Adrenal gland (tissue), 12 donors: ENCODE data around the gene TYMP. TPM values are rescaled to one million over a fixed set of nuclear protein-coding genes. Genes with fewer than 3 reads are reported as not detected.

Experiments
- DNase-seq, 7 donors: peaks; one replicate each; pipeline ENCODE4 v3.0.0-alpha.2; 2019 to 2020
- H3K27ac ChIP-seq, 5 donors: fragments of 200-600 bp; sonication (generic) in 4 of 5; 1 replicate in 3 of 5; 2 replicates in 2 of 5; pipeline versions ENCODE4 v1.5.1 to v1.8.0; 2016 to 2020; ENCODE audit warnings: mild to moderate bottlenecking in 1 of 5
- H3K27me3 ChIP-seq: fragments of 200-600 bp; 2 replicates; pipeline ENCODE4 v1.8.0; 2021
- H3K36me3 ChIP-seq, 2 donors: fragments of 200-600 bp; replicated peaks in 1 of 2; 1 replicate in 1 of 2; 2 replicates in 1 of 2; pipeline versions ENCODE4 v1.5.1 to v1.8.0; 2018 to 2022
- H3K4me1 ChIP-seq, 2 donors: fragments of 200-600 bp; replicated peaks in 1 of 2; 1 replicate in 1 of 2; 2 replicates in 1 of 2; pipeline versions ENCODE4 v1.5.1 to v1.8.0; 2018 to 2021
- H3K4me3 ChIP-seq, 4 donors: fragments of 200-600 bp; sonication (generic) in 3 of 4; one replicate each; pipeline ENCODE4 v1.5.1; 2016 to 2018
- H3K9me3 ChIP-seq, 3 donors: fragments of 200-600 bp; sonication (generic) in 1 of 3; replicated peaks in 1 of 3; 1 replicate in 2 of 3; 2 replicates in 1 of 3; pipeline versions ENCODE4 v1.5.1 to v1.8.0; 2016 to 2021
- CTCF ChIP-seq, 6 experiments: fragments of 450-650 bp in 4 of 6; fragments of 200-600 bp in 2 of 6; sonication (generic) in 1 of 6; IDR thresholded peaks; 1 replicate in 5 of 6; 2 replicates in 1 of 6; pipeline versions ENCODE4 v1.5.1 to v1.8.0; 2016 to 2021; ENCODE audit warnings: antibody characterized with exemption in 6 of 6, mild to moderate bottlenecking in 2 of 6, moderate library complexity in 1 of 6
- POLR2A ChIP-seq, 2 donors: fragments of 450-650 bp; IDR thresholded peaks; one replicate each; pipeline ENCODE4 v1.6.1; 2017; ENCODE audit warnings: antibody characterized with exemption in 2 of 2, mild to moderate bottlenecking in 2 of 2, moderate library complexity in 1 of 2
- WGBS, 4 donors: extraction: QIAGEN DNeasy Blood & Tissue Kit in 2 of 4; methylation state at CpG; one replicate each; pipeline versions ENCODE4 v1.1.5 to v1.1.7; 2013 to 2017; 5-methylcytosine and 5-hydroxymethylcytosine counted together
- intact Hi-C, 2 donors: fragments of 100-400 bp; cut with DNase I; formaldehyde crosslinking; loops; one replicate each; pipeline versions ENCODE4 v1.14.1 to v1.15.0; 2022 to 2023
- polyA plus RNA-seq, 3 donors: library from polyadenylated mRNA; stranded (reverse); fragments of 200-250 nt in 2 of 3; fragments of 350-450 nt in 1 of 3; fragmentation: Illumina TruSeq in 1 of 3; extraction: RNeasy Lipid Tissue Mini Kit (QIAGEN cat#74804) in 1 of 3; gene quantifications; one replicate each; pipeline ENCODE4 v1.2.3, GENCODE V29; 2013 to 2014
- total RNA-seq, 9 donors: library from RNA; depleted of rRNA in 4 of 9; stranded (reverse); fragments of >200 nt in 4 of 9; fragments of 120-200 nt in 1 of 9; fragmentation: NEBNext Ultra II Directional in 1 of 9; extraction: Animal tissue kit (Norgen Biotek cat#: 25700) in 1 of 9; gene quantifications; one replicate each; pipeline versions ENCODE4 v1.1.0 to v1.2.4, GENCODE V29; 2013 to 2023
- donor health status: healthy with polysubstance abuse.
- donor health status: Bipolar disorder and iron deficiency.
- donor health status: DM: yes; HTN: yes; CAD: no.
- donor health status: DM: no; HTN: no; CAD: no.
- donor health status: DM: no; HTN: no; CAD: no.
- donor health status: DM: yes; HTN: yes; CAD: no.

The TYMP gene
- total and polyA plus RNA-seq, 12 donors: 1.9 to 152 (median 64.5) TPM

- TF ChIP-seq POLR2A (IDR thresholded peaks at IDR 0.05) (no peak), CTCF (IDR thresholded peaks at IDR 0.05) (no peak)
- Histone ChIP-seq H3K36me3 (no peaks in the 10 kb centered on the region), H3K9me3 (no peaks in the 10 kb centered on the region), H3K4me3 (no peak overlapping the region), H3K4me1 (peaks cover 10 to 31% of the 10 kb centered on the region in 2 donors), H3K27me3 (peaks cover 29% of the 10 kb centered on the region), H3K27ac (no peak overlapping the region)
- WGBS, 4 donors: 88 to 96% (median 91%) methylated on average over 6 to 12 of the region's 12 CpGs
- no peak for DNase-seq
- intact Hi-C loops: no loop called here
Measured at GRCh38 chr22:50477923-50478322, 51.9 kb downstream of the TYMP start.

GRCh38 chr22:50476868-50477267 is 52.9 kb downstream of the TYMP start:
- DNase-seq: no peak
- peaks cover 19% of the 10 kb centered on the region for H3K27me3 ChIP-seq
- H3K4me1 ChIP-seq: peaks cover 13 to 36% of the 10 kb centered on the region in 2 donors
- TF ChIP-seq CTCF (IDR thresholded peaks at IDR 0.05) (no peak), POLR2A (IDR thresholded peaks at IDR 0.05) (no peak)
- H3K4me3 ChIP-seq: no peak overlapping the region
- no peaks in the 10 kb centered on the region for H3K36me3 ChIP-seq
- H3K9me3 ChIP-seq: no peaks in the 10 kb centered on the region
- intact Hi-C loops: no loop called here
- WGBS, 4 donors: 73 to 82% (median 76%) methylated on average over 4 to 7 of the region's 7 CpGs
- no peak overlapping the region for H3K27ac ChIP-seq

Other genes starting within 250 kb of the TYMP start
- 100 to 1,000 TPM in 8 of 9 donors, 10 to 100 TPM in 1; 12.4 to 412 (median 324) TPM for gene PLXNB2, start 222.4 kb downstream of the TYMP start, total RNA-seq
- gene PLXNB2, start 222.4 kb downstream of the TYMP start, polyA plus RNA-seq: 100 to 1,000 TPM in 2 of 3 donors, 10 to 100 TPM in 1; 38.1 to 431 (median 268) TPM
- gene DENND6B, start 203.0 kb downstream of the TYMP start, total RNA-seq: 10 to 100 TPM in 2 of 9 donors, 1 to 10 TPM in 7; 1.8 to 16.9 (median 8.0) TPM
- 10 to 100 TPM in 2 of 3 donors, 1 to 10 TPM in 1; 2.5 to 32.7 (median 21.7) TPM for gene DENND6B, start 203.0 kb downstream of the TYMP start, polyA plus RNA-seq
- 100 to 1,000 TPM in 1 of 9 donors, 10 to 100 TPM in 8; 35.5 to 104 (median 65.3) TPM for gene PPP6R2, start 186.7 kb downstream of the TYMP start, total RNA-seq
- 100 to 1,000 TPM in 1 of 3 donors, 10 to 100 TPM in 2; 19.6 to 129 (median 84.7) TPM for gene PPP6R2, start 186.7 kb downstream of the TYMP start, polyA plus RNA-seq
- 100 to 1,000 TPM in 1 of 9 donors, 10 to 100 TPM in 8; 23.7 to 101 (median 79.2) TPM for gene SBF1, start 55.0 kb downstream of the TYMP start, total RNA-seq
- 100 to 1,000 TPM in 1 of 3 donors, 10 to 100 TPM in 1, 1 to 10 TPM in 1; 8.4 to 117 (median 66.5) TPM for gene SBF1, start 55.0 kb downstream of the TYMP start, polyA plus RNA-seq
- under 1 TPM in 5 of 9 donors, not detected in 4; 0.14 to 0.54 (median 0.25) TPM for gene ADM2, start 48.5 kb downstream of the TYMP start, total RNA-seq
- gene ADM2, start 48.5 kb downstream of the TYMP start, polyA plus RNA-seq: under 1 TPM in 2 of 3 donors, not detected in 1; 0.07 to 0.48 TPM
- not detected for gene MIOX, start 43.2 kb downstream of the TYMP start, total RNA-seq
- not detected for gene MIOX, start 43.2 kb downstream of the TYMP start, polyA plus RNA-seq
- gene LMF2, start 22.3 kb downstream of the TYMP start, total RNA-seq: 10 to 100 TPM; 23.6 to 91.0 (median 77.2) TPM
- gene LMF2, start 22.3 kb downstream of the TYMP start, polyA plus RNA-seq: 100 to 1,000 TPM in 1 of 3 donors, 10 to 100 TPM in 1, 1 to 10 TPM in 1; 6.3 to 120 (median 90.3) TPM
- 10 to 100 TPM; 22.9 to 40.2 (median 31.7) TPM for gene NCAPH2, start 21.8 kb downstream of the TYMP start, total RNA-seq
- gene NCAPH2, start 21.8 kb downstream of the TYMP start, polyA plus RNA-seq: 10 to 100 TPM; 13.8 to 90.5 (median 56.2) TPM
- 1 to 10 TPM in 6 of 9 donors, under 1 TPM in 1, not detected in 2; 0.78 to 7.8 (median 1.7) TPM for gene SCO2, start 4.4 kb downstream of the TYMP start, total RNA-seq
- 1 to 10 TPM in 2 of 3 donors, not detected in 1; 1.2 to 4.0 TPM for gene SCO2, start 4.4 kb downstream of the TYMP start, polyA plus RNA-seq
- gene KLHDC7B, start 15.9 kb upstream of the TYMP start, total RNA-seq: under 1 TPM in 7 of 9 donors, not detected in 2; 0.06 to 0.69 (median 0.14) TPM
- under 1 TPM; 0.09 to 0.24 (median 0.24) TPM for gene KLHDC7B, start 15.9 kb upstream of the TYMP start, polyA plus RNA-seq
- 1 to 10 TPM in 3 of 9 donors, under 1 TPM in 3, not detected in 3; 0.57 to 7.2 (median 2.4) TPM for gene SYCE3, start 32.9 kb upstream of the TYMP start, total RNA-seq
- under 1 TPM in 1 of 3 donors, not detected in 2; 0.81 TPM for gene SYCE3, start 32.9 kb upstream of the TYMP start, polyA plus RNA-seq
- 10 to 100 TPM in 7 of 9 donors, 1 to 10 TPM in 2; 6.2 to 22.9 (median 15.2) TPM for gene CPT1B, start 48.4 kb upstream of the TYMP start, total RNA-seq
- 10 to 100 TPM in 2 of 3 donors, 1 to 10 TPM in 1; 7.7 to 76.1 (median 28.7) TPM for gene CPT1B, start 48.4 kb upstream of the TYMP start, polyA plus RNA-seq
- gene CHKB, start 52.8 kb upstream of the TYMP start, total RNA-seq: 100 to 1,000 TPM in 4 of 9 donors, 10 to 100 TPM in 5; 34.1 to 110 (median 88.4) TPM
- 100 to 1,000 TPM in 2 of 3 donors, 10 to 100 TPM in 1; 44.4 to 917 (median 477) TPM for gene CHKB, start 52.8 kb upstream of the TYMP start, polyA plus RNA-seq
- 10 to 100 TPM in 8 of 9 donors, 1 to 10 TPM in 1; 3.9 to 30.1 (median 18.1) TPM for gene MAPK8IP2, start 70.8 kb upstream of the TYMP start, total RNA-seq
- 10 to 100 TPM in 1 of 3 donors, 1 to 10 TPM in 2; 4.4 to 13.4 (median 5.0) TPM for gene MAPK8IP2, start 70.8 kb upstream of the TYMP start, polyA plus RNA-seq
- 10 to 100 TPM; 10.8 to 87.8 (median 61.6) TPM for gene ARSA, start 98.1 kb upstream of the TYMP start, total RNA-seq
- 100 to 1,000 TPM in 2 of 3 donors, 1 to 10 TPM in 1; 5.5 to 168 (median 103) TPM for gene ARSA, start 98.1 kb upstream of the TYMP start, polyA plus RNA-seq
- 10 to 100 TPM in 3 of 9 donors, 1 to 10 TPM in 6; 1.2 to 26.1 (median 9.7) TPM for gene SHANK3, start 142.8 kb upstream of the TYMP start, total RNA-seq
- 10 to 100 TPM in 2 of 3 donors, under 1 TPM in 1; 0.88 to 44.0 (median 21.3) TPM for gene SHANK3, start 142.8 kb upstream of the TYMP start, polyA plus RNA-seq
- gene ACR, start 208.2 kb upstream of the TYMP start, total RNA-seq: 1 to 10 TPM in 1 of 9 donors, under 1 TPM in 4, not detected in 4; 0.28 to 1.3 (median 0.46) TPM
- gene ACR, start 208.2 kb upstream of the TYMP start, polyA plus RNA-seq: 1 to 10 TPM in 1 of 3 donors, under 1 TPM in 2; 0.13 to 1.5 (median 0.61) TPM